Keratinocyte (primary cell): ENCODE data around the gene COL9A1. TPM values are rescaled to one million over a fixed set of nuclear protein-coding genes. Genes with fewer than 3 reads are reported as not detected.

Experiments used
- DNase-seq: peaks from one replicate; pipeline ENCODE4 v3.0.0-alpha.2; 2011; ENCODE audit warnings: low read depth, missing footprints, low spot score
- FAIRE-seq: peaks from 2 replicates; lab custom pipeline; 2011; peaks lifted over from hg19 to GRCh38; lab: Jason Lieb, UNC
- H2AFZ ChIP-seq: 2 replicates; pipeline ENCODE4 v1.6.0; 2012; ENCODE audit warnings: low read length, control low read depth, inconsistent platforms; ENCODE audit not compliant: control insufficient read depth
- H3K27ac ChIP-seq: 2 replicates; pipeline ENCODE4 v1.5.1; 2011; ENCODE audit warnings: low read length; ENCODE audit not compliant: control insufficient read depth, insufficient read depth
- H3K27me3 ChIP-seq: 3 replicates; pipeline ENCODE4 v1.6.0; 2011; ENCODE audit warnings: low read length; ENCODE audit not compliant: control insufficient read depth, insufficient read depth; ENCODE audit errors: extremely low read depth
- H3K36me3 ChIP-seq, 2 experiments: 2 replicates in 1 of 2; 3 replicates in 1 of 2; pipeline ENCODE4 v1.5.1; 2011; ENCODE audit warnings: low read length in 2 of 2, mild to moderate bottlenecking in 1 of 2; ENCODE audit not compliant: control insufficient read depth in 2 of 2, insufficient read depth in 2 of 2; ENCODE audit errors: extremely low read depth in 1 of 2
- H3K4me1 ChIP-seq: 3 replicates; pipeline ENCODE4 v1.5.1; 2011; ENCODE audit warnings: low read length; ENCODE audit not compliant: control insufficient read depth, insufficient read depth; ENCODE audit errors: extremely low read depth
- H3K4me2 ChIP-seq: 3 replicates; pipeline ENCODE4 v1.6.0; 2011; ENCODE audit warnings: low read depth, low read length; ENCODE audit not compliant: control insufficient read depth, insufficient read depth; ENCODE audit errors: extremely low read depth
- H3K4me3 ChIP-seq, 3 experiments: fragments of 200-600 bp in 1 of 3; sonication (generic) in 1 of 3; 2 replicates in 2 of 3; 3 replicates in 1 of 3; pipeline ENCODE4 v1.5.1; 2011 to 2016; ENCODE audit warnings: low read length in 3 of 3, mild to moderate bottlenecking in 3 of 3, control low read depth in 2 of 3, inconsistent platforms in 1 of 3, low read depth in 1 of 3, mixed read lengths in 1 of 3, mixed run types in 1 of 3, moderate library complexity in 1 of 3; ENCODE audit not compliant: control insufficient read depth in 2 of 3, insufficient read depth in 2 of 3; ENCODE audit errors: extremely low read depth in 1 of 3
- H3K79me2 ChIP-seq: 2 replicates; pipeline ENCODE4 v1.6.0; 2012; ENCODE audit warnings: low read length; ENCODE audit not compliant: control insufficient read depth, insufficient read depth
- H3K9ac ChIP-seq: 3 replicates; pipeline ENCODE4 v1.6.0; 2011; ENCODE audit warnings: low read length; ENCODE audit not compliant: control insufficient read depth, insufficient read depth; ENCODE audit errors: extremely low read depth
- H3K9me1 ChIP-seq: 3 replicates; pipeline ENCODE4 v1.6.0; 2011; ENCODE audit warnings: low read length; ENCODE audit not compliant: control insufficient read depth, insufficient read depth; ENCODE audit errors: extremely low read depth
- H3K9me3 ChIP-seq: 2 replicates; pipeline ENCODE4 v1.5.1; 2012; ENCODE audit warnings: low read depth, low read length; ENCODE audit not compliant: control insufficient read depth
- H4K20me1 ChIP-seq: 3 replicates; pipeline ENCODE4 v1.6.0; 2011; ENCODE audit warnings: low read length; ENCODE audit not compliant: control insufficient read depth, insufficient read depth; ENCODE audit errors: extremely low read depth
- EZH2 ChIP-seq: IDR thresholded peaks from one replicate; pipeline ENCODE4 v1.6.1; 2012; ENCODE audit warnings: inconsistent platforms, mild to moderate bottlenecking, low read length, moderate library complexity
- dilution Hi-C: fragments of 300-500 bp; cut with MboI; formaldehyde crosslinking; loops from one replicate; pipeline ENCODE4 v1.7.0; 2020; ENCODE audit warnings: low sequenced_read_pairs; ENCODE audit not compliant: extremely low pct_ligation_motif_present
- polyA plus RNA-seq, 5 experiments: library from polyadenylated mRNA; depleted of rRNA in 3 of 5; stranded (reverse) in 3 of 5; stranded (forward) in 1 of 5; unstranded in 1 of 5; fragments of >200 nt; gene quantifications; 1 replicate in 1 of 5; 2 replicates in 3 of 5; 3 replicates in 1 of 5; pipeline versions ENCODE4 v1.2.1 to v1.2.3, GENCODE V29; 2011 to 2012; ENCODE audit warnings: missing spikeins in 2 of 5, low read depth in 1 of 5, low replicate concordance in 1 of 5
- TF ChIP-seq, protein P1 (sequence below), 3 experiments: IDR thresholded peaks in 1 of 3; conservative IDR thresholded peaks in 1 of 3; optimal IDR thresholded peaks in 1 of 3; 2 replicates in 2 of 3; 3 replicates in 1 of 3; pipeline versions ENCODE3 to v1.5.1; 2011; ENCODE audit warnings: low read length in 3 of 3, mild to moderate bottlenecking in 3 of 3, moderate library complexity in 2 of 3, control low read depth in 1 of 3, inconsistent platforms in 1 of 3; ENCODE audit not compliant: insufficient read depth in 2 of 3; ENCODE audit errors: extremely low read depth in 1 of 3

The COL9A1 gene
- polyA plus RNA-seq, 1 donor (not counting 4 experiments of a cell fraction or from before 2014, with no cell fraction given) = not detected

GRCh38 chr6:70225055-70225454, 77.8 kb downstream of the COL9A1 start:
- H3K9me3 ChIP-seq = no peaks in the 10 kb centered on the region
- dilution Hi-C loops = no loop called here
- no peak overlapping the region for H3K9ac ChIP-seq
- H2AFZ ChIP-seq = no peak overlapping the region
- H3K27me3 ChIP-seq = peaks cover 17% of the 10 kb centered on the region
- no peak overlapping the region for H3K4me2 ChIP-seq
- H3K79me2 ChIP-seq = no peaks in the 10 kb centered on the region
- no peaks in the 10 kb centered on the region for H3K9me1 ChIP-seq
- no peaks in the 10 kb centered on the region for H4K20me1 ChIP-seq
- no peak for FAIRE-seq
- TF ChIP-seq, protein P1, sequence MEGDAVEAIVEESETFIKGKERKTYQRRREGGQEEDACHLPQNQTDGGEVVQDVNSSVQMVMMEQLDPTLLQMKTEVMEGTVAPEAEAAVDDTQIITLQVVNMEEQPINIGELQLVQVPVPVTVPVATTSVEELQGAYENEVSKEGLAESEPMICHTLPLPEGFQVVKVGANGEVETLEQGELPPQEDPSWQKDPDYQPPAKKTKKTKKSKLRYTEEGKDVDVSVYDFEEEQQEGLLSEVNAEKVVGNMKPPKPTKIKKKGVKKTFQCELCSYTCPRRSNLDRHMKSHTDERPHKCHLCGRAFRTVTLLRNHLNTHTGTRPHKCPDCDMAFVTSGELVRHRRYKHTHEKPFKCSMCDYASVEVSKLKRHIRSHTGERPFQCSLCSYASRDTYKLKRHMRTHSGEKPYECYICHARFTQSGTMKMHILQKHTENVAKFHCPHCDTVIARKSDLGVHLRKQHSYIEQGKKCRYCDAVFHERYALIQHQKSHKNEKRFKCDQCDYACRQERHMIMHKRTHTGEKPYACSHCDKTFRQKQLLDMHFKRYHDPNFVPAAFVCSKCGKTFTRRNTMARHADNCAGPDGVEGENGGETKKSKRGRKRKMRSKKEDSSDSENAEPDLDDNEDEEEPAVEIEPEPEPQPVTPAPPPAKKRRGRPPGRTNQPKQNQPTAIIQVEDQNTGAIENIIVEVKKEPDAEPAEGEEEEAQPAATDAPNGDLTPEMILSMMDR (optimal IDR thresholded peaks at IDR 0.05 in 1 of 3, IDR thresholded peaks at IDR 0.05 in 1 of 3, conservative IDR thresholded peaks at IDR 0.05 in 1 of 3; ENCODE audit: extremely low read depth in 1 of 3, insufficient read depth in 2 of 3, low read length in 3 of 3) = no peak
- TF ChIP-seq EZH2 = no peak
- H3K36me3 ChIP-seq = no peaks in the 10 kb centered on the region
- no peaks in the 10 kb centered on the region for H3K4me1 ChIP-seq
- H3K4me3 ChIP-seq = no peak overlapping the region
- no peak for DNase-seq
- no peak overlapping the region for H3K27ac ChIP-seq

DNA sequence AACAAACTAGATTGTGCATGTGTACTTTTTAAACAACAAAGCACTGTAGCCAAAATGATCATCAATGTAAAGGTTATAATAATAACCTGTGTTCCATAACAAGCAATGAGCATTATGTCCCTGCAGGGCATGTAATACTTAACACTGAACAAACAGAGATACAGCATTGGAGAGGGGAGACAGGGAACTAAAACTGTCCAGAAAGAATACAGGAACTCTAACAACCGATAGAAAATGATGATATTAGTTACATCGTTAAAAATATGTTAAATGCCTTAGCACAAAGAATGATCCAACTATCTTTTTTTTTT, 80.5 kb downstream of the COL9A1 start:
- Histone ChIP-seq H3K4me3 (no peak overlapping the region), H3K36me3 (no peaks in the 10 kb centered on the region), H2AFZ (no peak overlapping the region), H4K20me1 (no peaks in the 10 kb centered on the region), H3K4me2 (no peak overlapping the region), H3K9me1 (no peaks in the 10 kb centered on the region), H3K27me3 (peaks cover 19% of the 10 kb centered on the region), H3K9me3 (no peaks in the 10 kb centered on the region), H3K27ac (no peak overlapping the region), H3K4me1 (no peaks in the 10 kb centered on the region), H3K79me2 (no peaks in the 10 kb centered on the region), H3K9ac (no peak overlapping the region)
- DNase-seq = no peak
- dilution Hi-C loops = no loop called here
- TF ChIP-seq EZH2 = no peak
- TF ChIP-seq, protein P1 (optimal IDR thresholded peaks at IDR 0.05 in 1 of 3, IDR thresholded peaks at IDR 0.05 in 1 of 3, conservative IDR thresholded peaks at IDR 0.05 in 1 of 3; ENCODE audit: extremely low read depth in 1 of 3, insufficient read depth in 2 of 3, low read length in 3 of 3) = no peak
- no peak for FAIRE-seq
